Measurements from ENCODE around the gene AHSA1.
"Not testable (repeated sequence)": the region's sequence is repeated elsewhere in the genome, so short reads cannot be mapped to it uniquely, and the experiment has no call there.

Gene AHSA1

DNA sequence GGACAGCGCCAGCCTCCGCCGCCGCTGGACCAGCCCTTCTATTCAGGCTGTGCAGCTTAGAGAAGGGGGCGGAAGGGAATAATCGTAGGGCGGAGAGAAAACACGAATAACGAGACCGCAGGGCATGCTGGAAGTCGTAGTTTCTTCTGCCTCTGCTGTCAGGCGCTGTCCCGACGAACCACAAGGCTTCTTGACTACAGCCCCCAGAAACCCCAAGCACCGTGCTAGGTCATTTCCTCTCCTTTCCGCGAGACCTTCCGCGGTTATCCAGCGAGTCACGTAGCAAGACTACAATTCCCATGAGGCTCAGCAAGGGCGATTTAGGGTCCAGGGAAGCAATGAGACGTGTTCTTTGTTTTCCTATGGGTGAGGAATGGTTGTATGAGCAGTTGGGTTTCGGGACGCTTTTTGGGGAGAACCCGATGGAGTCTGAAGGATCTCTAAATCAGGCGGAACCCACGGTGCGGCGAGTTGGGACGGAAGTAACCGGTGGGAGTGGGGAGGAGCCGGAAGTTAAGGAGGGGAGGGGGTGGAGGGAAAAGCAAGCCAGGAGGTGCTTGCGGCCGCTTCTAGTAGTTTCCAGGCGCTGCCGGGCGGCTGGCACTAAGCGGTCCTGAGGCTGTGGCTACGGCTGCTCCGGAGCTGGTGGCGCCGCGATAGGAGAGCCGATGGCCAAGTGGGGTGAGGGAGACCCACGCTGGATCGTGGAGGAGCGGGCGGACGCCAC lies at the start of gene AHSA1, which contains the start of gene VIPAS39:
TSS of gene AHSA1 (plus strand) at position 572 of the 727 bp plus-strand sequence. CDS start at position 669, 97 bp downstream.
TSS of gene VIPAS39 (minus strand) at position 80 of the 727 bp plus-strand sequence. CDS start 3,499 bp downstream, outside the sequence.
- peak; percentile 99 for DNase-seq (ENCODE audit: low read depth)

DNA sequence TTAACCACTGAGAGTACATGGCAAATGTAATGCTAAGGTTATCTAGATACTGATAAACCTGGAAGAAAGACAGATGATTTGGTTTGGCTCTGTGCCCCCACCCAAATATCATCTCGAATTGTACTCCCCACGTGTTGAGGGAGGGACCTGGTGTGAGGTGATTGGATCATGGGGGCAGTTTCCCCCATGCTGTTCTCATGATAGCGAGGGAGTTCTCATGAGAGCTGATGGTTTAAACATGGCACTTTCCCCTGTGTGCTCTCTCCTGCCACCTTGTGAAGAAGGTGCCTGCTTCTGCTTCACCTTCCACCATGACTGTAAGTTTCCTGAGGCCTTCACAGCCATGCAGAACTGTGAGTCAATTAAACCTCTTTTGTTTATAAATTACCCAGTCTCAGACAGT lies 48.8 kb upstream of the AHSA1 start:
- no peak for DNase-seq (ENCODE audit: low read depth)

DNA sequence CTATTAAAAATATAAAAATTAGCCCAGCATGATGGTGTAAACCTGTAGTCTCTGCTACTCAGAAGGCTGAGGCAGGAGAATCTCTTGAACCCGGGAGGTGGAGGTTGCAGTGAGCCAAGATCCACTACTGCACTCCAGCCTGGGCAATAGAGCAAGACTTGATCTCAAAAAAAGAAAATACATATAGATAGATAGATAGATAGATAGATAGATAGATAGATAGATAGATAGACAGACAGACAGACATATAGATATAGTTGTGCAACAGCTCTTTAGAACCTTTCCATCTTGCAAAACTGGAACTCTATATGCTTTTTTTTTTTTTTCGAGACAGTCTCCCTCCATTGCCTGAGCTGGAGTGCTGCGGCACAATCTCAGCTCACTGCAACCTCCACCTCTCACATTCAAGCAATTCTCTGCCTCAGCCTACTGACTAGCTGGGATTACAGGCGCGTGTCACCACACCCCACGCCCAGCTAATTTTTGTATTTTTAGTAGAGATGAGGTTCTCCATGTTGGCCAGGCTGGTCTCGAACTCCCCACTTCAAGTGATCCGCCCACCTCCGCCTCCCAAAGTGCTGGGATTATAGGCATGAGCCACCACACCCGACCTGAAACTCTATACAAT lies 42.4 kb upstream of the AHSA1 start:
- DNase-seq (ENCODE audit: low read depth), result not testable (repeated sequence)

DNA sequence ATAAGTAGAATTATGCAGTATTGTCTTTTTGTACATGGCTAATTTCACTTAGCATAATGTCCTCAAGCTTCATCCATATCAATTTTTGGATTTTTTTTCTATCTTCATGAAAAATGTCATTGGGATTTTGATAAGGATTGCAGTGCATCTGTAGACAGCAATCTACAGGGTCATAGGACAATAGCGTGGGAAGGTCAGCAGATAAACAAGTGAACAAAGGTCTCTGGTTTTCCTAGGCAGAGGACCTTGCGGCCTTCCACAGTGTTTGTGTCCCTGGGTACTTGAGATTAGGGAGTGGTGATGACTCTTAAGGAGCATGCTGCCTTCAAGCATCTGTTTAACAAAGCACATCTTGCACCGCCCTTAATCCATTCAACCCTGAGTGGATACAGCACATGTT lies 41.8 kb upstream of the AHSA1 start:
- DNase-seq (ENCODE audit: low read depth), result not testable (repeated sequence)

DNA sequence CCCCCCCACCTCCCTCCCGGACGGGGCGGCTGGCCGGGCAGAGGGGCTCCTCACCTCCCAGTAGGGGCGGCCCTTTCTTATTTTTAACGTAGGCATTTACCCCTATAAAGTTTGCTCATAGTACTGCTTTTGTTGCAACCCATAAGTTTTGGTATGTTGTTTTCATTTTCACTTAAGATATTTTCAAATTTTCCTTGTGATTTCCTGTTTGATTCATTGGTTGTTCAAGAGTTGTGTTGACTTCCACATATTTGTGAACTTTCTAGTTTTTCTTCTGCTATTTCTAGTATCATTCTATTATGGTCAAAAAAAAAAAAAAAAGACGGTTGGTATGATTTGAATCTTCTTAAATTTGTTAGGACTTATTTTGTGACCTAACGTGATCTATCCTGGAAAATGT lies 41.1 kb upstream of the AHSA1 start:
- DNase-seq (ENCODE audit: low read depth), result no peak

DNA sequence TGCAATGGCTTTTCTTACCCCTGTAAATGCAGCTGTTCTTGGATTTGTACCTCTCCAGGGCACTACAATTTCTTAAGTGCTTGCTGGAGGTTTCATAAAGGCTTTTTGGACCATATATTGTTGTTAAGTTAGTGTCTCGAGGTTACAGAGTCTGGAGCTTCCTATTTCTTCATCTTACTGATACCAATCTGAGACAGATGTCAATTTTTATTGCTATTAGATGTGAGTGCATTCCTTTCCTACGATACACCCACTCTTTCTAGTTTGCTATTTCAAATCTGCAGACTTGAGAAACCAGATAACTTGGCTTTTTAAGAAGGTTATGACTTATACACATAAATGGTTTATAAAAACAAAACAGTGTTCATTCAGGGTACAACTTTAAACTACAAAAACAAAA lies 36.7 kb upstream of the AHSA1 start:
- no peak for DNase-seq (ENCODE audit: low read depth)

DNA sequence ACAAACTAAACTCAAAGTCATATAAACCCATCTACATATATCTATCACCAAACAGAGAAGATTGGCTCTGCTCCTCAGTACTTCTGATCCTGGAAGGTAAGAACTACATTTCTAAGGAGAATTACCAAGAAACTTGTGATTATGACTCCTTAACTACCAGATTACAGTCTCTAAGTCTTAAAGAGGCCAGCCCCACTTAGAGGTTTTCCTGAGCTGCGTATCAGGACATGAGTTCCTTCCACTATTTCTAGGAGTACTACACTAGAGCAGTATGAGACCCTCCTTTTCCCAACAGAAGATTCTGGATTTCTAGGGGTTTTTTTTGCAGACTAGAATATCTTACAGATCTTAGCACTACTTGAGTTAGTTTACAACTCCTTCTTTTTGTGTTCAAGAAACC lies 34.5 kb upstream of the AHSA1 start, which contains the start of gene NOXRED1:
TSS of gene NOXRED1 (minus strand) at position 101 of the 400 bp plus-strand sequence. CDS start 634 bp downstream, outside the sequence.
- no peak for DNase-seq (ENCODE audit: low read depth)

DNA sequence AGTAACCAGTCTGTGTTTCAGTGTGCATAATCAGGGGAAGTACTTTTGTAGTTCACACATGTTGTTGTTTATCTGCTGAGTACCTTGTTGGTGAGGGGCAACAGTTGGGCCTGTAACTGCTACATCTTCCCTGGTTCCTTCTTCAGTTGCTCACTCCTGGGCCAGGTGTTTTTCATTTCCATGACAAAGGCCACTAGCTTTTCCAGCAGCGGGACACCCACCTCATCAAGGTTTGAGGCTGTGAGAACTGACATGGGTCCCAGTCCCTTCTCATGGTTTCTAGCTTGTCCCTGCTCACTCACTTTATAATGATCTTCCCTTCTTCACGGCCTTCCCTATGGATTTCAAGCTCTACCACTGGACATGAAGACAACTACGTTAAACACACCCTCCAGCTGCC lies 33.0 kb upstream of the AHSA1 start:
- no peak for DNase-seq (ENCODE audit: low read depth)

DNA sequence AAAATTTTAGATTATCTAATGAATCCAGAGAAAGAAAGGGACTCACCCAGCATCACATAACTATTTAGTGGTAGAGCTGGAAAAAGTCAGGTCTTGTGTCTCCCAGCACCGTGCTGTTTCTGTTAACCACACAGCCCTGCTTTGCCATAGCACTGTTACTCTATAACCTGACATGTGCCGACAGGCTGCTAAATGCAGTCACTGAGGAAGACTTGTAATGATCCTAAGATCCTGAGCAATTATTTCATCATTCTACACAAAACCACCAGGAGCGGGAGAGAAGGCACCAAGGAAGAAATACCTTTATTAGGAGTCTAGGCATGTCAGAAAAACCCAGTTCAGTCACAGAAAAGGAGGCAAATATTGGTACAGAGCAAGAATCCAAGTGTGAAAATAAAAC lies 31.5 kb upstream of the AHSA1 start:
- no peak for DNase-seq (ENCODE audit: low read depth)

DNA sequence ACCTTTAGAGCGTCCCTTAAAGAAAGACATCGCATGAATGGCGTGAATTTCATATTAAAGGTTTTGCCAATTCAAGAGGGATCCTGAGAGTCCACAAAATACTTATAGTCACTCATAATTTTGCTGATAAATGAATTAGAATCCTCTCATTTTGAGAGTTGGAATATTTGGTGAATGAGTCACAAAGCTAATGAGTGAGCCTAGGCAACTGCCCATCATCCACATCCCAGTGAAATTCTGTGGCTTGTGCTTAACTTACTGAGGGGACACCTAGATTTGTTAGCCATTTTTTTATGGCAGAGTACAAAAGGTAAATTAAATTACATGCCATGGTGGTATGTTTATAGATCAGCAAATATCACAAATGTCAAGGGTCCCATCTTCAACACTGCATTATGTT lies 21.9 kb upstream of the AHSA1 start:
- DNase-seq (ENCODE audit: low read depth), result no peak

DNA sequence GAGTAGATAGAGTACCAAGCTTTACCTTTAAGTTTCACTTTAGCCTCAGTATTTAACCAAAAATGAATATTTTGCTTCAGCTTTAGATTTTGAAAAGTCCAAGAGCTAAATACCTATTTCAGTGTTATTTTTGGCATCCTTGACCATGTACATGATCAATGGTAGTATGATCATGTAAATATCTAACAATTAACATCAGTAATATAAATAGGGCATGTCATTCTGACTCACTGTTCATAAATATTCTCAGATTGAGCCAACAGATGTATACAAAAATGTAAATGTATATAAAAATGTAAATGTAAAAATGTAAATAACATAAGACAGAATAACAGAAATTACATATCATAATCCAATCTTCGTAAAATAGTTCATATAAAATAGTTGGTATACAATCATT lies 19.3 kb upstream of the AHSA1 start:
- DNase-seq (ENCODE audit: low read depth), result no peak

DNA sequence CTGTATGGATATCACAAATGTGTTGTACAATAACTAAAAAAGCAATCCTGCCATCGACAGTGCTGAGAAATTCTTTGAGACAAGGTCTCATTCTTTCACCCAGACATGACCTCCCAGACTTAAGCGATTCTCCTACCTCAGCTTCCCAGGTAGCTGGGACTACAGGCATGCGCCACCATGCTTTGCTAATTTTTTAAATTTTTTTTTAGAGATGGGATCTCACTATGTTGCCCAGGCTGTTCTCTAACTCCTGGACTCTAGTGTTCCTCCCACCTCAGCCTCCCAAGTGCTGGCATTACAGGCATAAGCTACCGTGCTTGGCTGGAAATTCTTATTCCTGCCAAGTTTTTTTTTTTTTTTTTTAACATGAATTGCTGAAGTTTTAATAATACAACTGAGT lies 18.0 kb upstream of the AHSA1 start:
- no peak for DNase-seq (ENCODE audit: low read depth)

DNA sequence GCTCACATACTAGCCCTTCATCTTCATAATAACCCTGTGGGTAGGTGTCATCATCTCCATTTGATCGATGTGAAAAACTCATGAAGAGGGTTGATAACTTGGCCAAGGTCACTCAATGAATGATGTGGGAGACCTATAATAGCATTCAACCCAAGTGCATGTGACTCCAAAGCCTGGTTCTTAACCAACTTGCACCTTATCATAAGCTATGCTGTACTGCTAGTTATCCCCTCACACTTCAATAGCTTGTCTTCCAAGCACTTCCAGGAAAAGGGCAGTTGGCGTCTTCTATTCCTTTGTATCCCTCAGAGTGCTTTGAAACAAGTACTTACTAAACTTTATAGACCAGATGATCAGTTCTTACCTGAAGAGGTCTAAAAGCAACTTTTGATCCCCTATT lies 15.7 kb upstream of the AHSA1 start:
- DNase-seq (ENCODE audit: low read depth), result no peak

DNA sequence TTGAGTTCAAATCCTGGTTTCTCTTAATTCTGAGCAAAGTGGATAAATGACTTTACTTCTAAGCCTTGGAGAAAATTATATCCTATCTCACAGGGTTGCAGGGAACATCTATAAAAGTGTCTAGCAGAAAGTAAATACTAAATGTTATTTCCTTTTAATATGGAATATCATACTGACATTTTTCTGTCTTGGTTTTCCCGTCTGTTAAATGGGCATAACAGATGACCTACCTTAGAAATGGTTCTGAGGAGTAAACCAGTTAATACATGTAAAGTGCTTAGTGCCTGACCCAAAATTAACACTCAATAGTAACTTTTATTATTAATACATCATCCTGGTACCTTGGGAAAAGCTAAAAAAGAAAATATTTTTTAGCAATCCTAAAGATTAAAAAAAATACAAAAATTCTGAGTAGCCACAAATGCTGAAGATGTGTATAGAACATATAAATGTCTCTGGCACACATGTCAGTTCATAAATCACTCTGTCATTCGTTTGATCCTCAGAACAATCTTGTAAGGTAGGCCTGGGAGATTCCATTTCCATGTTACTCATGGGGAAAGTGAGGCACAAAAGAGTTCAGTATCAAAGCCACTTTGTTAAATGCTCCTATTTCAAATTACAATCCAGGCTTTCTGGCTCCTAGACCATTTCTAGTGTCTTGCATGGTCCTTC lies 1.8 kb upstream of the AHSA1 start:
- no peak for DNase-seq (ENCODE audit: low read depth)

DNA sequence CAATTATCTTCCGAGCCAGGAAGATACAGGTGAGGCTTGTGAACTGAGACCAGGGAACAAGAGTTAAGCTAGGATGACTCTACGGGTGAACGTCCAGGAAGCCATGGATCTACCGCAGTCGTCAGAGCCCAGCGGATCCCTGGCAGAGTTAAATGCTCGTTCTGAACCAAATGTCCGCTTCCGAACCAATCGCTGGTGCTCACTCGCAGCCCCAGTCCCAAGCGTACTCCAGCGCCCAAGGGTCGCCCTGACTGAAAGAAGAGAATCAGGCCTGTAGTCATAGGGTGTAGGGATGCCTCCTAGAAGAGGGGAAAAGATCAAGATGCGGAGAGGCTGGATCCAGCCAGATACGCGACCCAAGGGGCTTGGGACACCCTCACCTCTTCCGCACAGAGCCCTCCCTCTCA lies 775 bp upstream of the AHSA1 start:
- no peak for DNase-seq (ENCODE audit: low read depth)

DNA sequence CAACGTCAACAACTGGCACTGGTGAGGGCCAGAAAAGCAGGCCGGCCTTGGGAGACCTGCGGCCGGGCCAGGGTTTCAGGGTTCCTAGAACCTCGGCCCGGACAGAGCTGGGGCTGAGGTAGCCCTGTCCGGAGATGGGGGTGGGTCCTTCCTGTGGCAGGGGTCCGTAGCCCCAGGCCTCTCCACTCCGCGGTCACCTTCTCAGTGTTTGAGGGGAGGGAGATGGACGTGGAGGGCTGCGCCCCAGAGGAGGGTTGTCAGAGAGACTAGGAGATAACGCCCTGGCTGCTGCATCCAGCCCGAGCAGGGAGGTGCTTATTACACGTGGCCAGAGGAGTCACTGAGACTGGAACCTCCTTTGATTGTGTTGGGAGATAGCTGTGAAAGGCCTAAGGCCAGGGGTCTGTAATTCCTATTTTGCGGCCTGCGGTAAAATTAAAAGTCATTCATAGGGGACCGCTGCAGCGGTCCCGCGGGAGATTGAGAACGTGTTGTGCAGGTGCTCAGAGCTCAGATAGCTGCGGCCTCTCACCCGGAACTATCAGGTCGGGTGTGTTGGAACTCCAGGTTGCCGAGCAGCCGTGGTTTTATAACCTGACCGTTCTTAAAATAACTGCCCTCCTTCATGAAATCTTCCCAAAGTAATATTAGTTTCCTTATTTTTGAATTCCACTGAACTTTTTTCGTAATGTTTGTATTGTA lies 507 bp downstream of the AHSA1 start:
- no peak for DNase-seq (ENCODE audit: low read depth)

DNA sequence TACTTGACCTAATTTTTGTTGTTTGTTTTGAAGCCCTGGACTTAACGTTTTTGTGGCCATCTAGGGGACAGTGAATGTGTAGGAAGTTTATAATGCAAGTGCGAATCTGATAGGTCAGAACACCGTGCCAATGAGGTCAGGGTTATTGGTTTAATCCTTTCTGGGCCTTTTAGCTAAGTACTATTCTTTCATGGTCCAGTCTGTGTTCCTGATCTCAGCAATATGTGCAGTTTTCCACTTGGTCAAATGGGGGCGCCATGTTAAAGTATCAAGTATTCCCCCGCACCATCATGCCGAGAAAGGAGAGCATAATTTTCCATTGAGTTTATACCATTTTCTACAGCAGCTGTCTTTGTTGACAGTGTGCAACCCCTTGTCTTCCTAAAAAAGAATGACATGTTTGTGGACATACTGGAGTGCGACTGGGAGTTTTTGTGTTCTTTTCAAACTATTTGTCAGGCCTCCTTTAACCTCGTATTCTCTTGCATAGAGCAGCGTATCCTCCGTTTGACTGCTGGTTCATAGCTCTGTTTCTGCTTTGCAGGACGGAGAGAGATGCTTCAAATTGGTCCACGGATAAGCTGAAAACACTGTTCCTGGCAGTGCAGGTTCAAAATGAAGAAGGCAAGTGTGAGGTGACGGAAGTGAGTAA lies 1.3 kb downstream of the AHSA1 start:
- DNase-seq (ENCODE audit: low read depth), result peak; percentile 71

DNA sequence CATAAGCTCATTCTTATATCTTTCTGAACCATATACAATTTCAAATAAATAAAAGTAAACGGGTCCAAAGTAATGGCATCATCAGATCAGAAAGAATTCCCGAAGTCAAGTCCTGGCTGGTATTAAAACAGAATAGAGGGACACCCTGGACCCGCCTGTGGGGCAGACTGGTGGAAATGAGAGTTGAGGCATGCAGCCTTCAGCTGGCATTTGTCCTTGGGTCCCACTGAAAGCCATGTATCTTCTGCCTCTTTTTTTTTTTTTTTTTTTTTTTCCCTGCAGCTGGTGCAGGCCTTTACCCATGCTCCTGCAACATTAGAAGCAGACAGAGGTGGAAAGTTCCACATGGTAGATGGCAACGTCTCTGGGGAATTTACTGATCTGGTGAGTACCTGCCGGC lies 9.9 kb downstream of the AHSA1 start:
- DNase-seq (ENCODE audit: low read depth), result no peak

DNA sequence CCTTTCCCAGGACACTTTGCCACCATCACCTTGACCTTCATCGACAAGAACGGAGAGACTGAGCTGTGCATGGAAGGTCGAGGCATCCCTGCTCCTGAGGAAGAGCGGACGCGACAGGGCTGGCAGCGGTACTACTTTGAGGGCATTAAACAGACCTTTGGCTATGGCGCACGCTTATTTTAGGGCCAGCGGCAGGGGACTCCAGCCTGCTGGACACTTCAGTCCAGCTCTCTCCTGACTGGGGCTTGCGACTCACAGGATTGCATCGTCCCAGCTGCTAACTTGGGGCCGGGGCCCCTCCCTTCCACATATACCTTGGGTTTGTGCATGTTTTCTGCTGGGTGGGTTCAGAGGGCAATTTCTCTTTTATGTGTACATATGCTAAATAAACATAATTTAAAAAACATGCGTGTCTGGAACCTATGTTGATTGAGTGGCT lies 11.2 kb downstream of the AHSA1 start:
- no peak for DNase-seq (ENCODE audit: low read depth)

DNA sequence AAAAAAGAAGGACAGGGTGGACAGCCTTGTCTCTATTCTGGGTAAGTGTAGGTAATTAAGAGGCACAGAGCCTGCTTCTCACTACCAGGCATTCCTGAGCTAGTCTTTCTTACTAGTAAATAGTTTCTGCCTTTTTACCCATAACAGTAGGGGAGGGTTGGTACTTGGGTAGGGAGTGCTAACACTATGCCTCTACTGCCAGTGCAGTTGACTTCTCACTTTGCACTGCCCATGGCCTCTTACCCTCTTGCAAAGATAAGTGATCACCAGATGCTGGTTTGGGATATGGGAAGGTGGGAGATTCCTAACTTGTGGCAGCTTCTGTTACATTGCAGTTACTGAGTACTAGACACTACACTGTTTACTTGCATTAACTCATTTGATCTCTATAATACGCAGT lies 11.6 kb downstream of the AHSA1 start:
- DNase-seq (ENCODE audit: low read depth), result no peak

DNA sequence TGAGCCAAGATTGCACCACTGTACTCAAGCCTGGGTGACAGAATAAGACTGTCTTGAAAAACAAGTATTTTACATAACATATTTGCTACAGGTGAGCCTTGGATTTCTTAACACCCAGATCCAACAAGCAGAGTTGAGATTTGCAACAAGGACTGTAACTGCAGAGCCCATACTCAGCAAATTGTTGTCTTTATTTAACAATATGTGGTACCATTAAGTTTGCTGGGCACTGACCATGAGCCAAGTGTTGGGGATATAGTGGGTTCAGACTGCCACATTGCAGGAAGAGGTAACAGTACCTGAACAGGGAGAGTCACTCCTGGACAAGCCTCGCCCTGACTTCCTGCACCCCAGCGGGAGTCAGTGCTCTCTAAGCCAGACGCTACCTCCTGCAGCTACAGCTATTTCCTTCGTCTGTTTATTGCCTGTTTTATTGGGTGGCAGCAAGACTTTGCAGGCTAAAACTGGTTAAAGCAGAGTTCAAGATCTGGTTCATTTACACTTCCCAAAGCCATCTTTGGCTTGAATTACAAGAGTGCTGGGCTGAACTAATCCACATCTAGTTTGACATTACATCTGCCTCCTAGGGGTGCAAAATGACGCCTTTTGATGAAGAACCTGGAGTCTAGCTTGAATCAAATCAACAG lies 12.5 kb downstream of the AHSA1 start:
- no peak for DNase-seq (ENCODE audit: low read depth)

Measured in stromal cell of bone marrow (primary cell).